ENCODE data around the gene FAM131C.

DNA sequence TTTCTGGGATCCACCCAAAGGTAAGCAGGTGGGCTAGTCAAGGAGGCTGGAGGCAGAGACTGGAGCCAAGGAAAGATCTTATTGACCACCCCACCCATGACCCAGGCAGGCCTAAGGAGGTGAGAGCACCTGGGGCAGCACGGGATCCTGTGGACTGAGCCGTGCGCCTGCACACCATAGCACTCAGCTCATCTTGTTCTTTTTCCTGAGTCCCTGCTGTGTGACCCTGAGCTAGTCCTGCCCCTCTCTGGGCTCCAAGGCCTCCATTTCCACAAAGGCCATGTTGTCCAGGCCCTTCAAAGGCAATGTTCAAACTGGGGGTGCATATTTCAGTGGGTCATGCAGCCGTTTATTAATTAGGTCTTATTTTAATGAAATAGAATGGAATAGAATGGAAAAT is 7.2 kb downstream of the FAM131C start:
- TF ChIP-seq, protein P1, sequence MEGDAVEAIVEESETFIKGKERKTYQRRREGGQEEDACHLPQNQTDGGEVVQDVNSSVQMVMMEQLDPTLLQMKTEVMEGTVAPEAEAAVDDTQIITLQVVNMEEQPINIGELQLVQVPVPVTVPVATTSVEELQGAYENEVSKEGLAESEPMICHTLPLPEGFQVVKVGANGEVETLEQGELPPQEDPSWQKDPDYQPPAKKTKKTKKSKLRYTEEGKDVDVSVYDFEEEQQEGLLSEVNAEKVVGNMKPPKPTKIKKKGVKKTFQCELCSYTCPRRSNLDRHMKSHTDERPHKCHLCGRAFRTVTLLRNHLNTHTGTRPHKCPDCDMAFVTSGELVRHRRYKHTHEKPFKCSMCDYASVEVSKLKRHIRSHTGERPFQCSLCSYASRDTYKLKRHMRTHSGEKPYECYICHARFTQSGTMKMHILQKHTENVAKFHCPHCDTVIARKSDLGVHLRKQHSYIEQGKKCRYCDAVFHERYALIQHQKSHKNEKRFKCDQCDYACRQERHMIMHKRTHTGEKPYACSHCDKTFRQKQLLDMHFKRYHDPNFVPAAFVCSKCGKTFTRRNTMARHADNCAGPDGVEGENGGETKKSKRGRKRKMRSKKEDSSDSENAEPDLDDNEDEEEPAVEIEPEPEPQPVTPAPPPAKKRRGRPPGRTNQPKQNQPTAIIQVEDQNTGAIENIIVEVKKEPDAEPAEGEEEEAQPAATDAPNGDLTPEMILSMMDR (IDR thresholded peaks at IDR 0.05), result no peak
- no peak for TF ChIP-seq POLR2AphosphoS5 (IDR thresholded peaks at IDR 0.05)

All from upper lobe of left lung (tissue), 4 donors.